ENCODE measurements around the gene NEGR1. TPM values are rescaled to one million over a fixed set of nuclear protein-coding genes. Genes with fewer than 3 reads are reported as not detected.

Gene NEGR1
- total RNA-seq, 1 donor from 2014 or later = 18.1 TPM

DNA sequence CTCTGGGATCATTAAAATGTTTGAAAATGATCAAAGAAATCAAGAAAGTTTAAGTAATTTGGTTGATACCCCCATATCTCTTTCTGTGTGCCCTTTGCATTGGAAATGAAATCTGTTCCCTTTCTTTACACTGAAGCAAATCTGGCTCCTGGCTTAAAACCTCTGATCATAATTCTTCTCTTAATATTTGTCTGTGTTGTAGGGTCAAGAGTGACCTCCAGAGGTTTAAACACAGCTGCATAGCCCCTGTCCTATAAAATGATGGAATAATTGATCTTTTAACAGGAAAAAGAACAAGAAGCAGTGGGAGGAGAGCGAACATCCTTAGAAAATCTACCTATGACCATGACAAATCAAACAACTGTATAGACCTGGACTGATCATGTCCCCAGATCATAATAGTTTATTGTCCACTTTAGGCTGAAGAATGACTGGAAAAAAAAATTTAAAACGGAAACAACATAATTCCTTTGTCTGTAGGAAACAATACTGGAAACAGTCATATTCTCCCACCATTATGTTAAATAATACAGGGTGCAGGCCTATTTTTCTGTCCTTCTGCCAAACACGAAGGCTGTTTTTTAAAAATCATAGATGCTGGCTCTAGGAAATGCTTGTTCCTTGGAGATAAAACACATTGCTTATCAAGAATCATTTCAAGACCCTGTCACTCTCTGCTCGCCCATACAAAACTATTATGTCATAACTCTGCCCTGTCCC lies 184.3 kb downstream of the NEGR1 start:
- Histone ChIP-seq H3K36me3 (no peaks in the 10 kb centered on the region), H3K9me3 (no peaks in the 10 kb centered on the region), H3K4me1 (no peaks in the 10 kb centered on the region), H3K27me3 (ENCODE audit: low read depth) (no peaks in the 10 kb centered on the region), H3K4me3 (no peak overlapping the region), H3K27ac (no peak overlapping the region)
- ATAC-seq (no peak), DNase-seq (no peak)
- intact Hi-C loops (cut with DNase I) = no loop called here
- TF ChIP-seq, protein P1, sequence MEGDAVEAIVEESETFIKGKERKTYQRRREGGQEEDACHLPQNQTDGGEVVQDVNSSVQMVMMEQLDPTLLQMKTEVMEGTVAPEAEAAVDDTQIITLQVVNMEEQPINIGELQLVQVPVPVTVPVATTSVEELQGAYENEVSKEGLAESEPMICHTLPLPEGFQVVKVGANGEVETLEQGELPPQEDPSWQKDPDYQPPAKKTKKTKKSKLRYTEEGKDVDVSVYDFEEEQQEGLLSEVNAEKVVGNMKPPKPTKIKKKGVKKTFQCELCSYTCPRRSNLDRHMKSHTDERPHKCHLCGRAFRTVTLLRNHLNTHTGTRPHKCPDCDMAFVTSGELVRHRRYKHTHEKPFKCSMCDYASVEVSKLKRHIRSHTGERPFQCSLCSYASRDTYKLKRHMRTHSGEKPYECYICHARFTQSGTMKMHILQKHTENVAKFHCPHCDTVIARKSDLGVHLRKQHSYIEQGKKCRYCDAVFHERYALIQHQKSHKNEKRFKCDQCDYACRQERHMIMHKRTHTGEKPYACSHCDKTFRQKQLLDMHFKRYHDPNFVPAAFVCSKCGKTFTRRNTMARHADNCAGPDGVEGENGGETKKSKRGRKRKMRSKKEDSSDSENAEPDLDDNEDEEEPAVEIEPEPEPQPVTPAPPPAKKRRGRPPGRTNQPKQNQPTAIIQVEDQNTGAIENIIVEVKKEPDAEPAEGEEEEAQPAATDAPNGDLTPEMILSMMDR (IDR thresholded peaks at IDR 0.05) = no peak

DNA sequence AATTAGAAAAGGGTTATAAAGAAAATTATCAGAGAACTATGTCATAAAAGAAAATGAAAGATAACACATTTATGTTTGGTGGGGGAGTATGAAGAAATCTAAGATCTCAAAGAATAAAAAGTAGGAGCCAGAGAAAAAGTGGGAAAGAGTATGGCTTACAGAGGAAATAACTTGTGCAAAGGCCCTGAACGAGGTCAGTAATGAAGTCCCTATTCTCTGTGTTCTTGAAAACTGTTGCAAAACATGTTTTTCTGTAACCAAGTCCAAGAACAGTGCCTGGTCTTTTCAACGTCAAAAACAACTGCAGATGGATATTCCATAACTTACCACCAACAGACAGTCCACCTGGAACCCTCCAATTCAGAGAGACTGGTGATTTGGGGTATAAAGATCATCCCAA lies 188.1 kb downstream of the NEGR1 start:
- no peaks in the 10 kb centered on the region for H3K27me3 ChIP-seq (ENCODE audit: low read depth)
- no peak overlapping the region for H3K27ac ChIP-seq
- TF ChIP-seq, protein P1 (IDR thresholded peaks at IDR 0.05) = no peak
- intact Hi-C loops (cut with DNase I) = no loop called here
- ATAC-seq (no peak), DNase-seq (no peak)
- no peaks in the 10 kb centered on the region for H3K4me1 ChIP-seq
- H3K36me3 ChIP-seq = no peaks in the 10 kb centered on the region
- no peaks in the 10 kb centered on the region for H3K9me3 ChIP-seq
- H3K4me3 ChIP-seq = no peak overlapping the region

DNA sequence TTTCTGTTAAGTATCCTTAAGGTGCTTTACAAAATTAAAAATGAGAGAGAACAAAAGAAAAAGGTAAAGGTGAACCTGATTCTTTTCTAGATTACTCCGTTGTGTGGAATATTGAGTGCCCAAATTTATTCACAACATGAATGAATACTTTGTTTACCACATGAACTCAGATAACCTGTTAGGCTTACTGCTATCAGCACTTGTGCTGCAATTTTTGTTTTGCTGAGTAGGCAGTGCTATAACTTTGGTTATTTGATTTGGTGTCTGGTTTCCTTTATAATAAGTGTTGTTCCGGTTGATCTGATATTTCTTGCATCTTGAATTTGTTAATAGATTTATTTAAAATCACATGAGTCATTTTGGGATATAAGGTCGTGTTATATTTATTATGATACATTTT lies 195.9 kb downstream of the NEGR1 start:
- no peak for ATAC-seq
- no peaks in the 10 kb centered on the region for H3K27me3 ChIP-seq (ENCODE audit: low read depth)

DNA sequence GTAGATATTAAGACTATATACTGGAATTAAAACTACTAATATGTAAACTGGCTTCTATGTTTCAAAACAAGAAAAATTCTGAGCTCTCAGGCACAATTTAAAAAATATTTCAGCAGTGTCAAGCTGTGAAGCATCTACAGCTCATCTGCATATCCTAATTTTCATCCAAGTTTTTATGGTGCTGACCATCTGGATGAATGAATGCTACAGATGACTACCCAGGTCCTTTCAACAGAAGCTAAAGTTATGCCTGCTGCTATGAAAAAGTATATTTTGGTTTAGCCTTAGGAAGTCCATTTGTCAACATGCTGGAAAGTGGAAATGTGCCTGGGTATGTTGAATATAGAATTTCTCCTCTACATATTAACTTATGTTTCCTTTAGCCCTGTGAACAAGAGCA lies 206.9 kb downstream of the NEGR1 start:
- intact Hi-C loops (cut with DNase I) = no loop called here
- Histone ChIP-seq H3K4me1 (no peaks in the 10 kb centered on the region), H3K4me3 (no peak overlapping the region), H3K27ac (no peak overlapping the region), H3K27me3 (ENCODE audit: low read depth) (no peaks in the 10 kb centered on the region), H3K9me3 (no peaks in the 10 kb centered on the region), H3K36me3 (no peaks in the 10 kb centered on the region)
- DNase-seq = no peak
- ATAC-seq = no peak
- TF ChIP-seq, protein P1 (IDR thresholded peaks at IDR 0.05) = no peak

More for the DNA sequence above, 195.9 kb downstream of the NEGR1 start:
- intact Hi-C loops (cut with DNase I) = no loop called here
- DNase-seq = no peak
- H3K9me3 ChIP-seq = no peaks in the 10 kb centered on the region
- H3K4me1 ChIP-seq = no peaks in the 10 kb centered on the region
- H3K36me3 ChIP-seq = no peaks in the 10 kb centered on the region
- TF ChIP-seq, protein P1 (IDR thresholded peaks at IDR 0.05) = no peak
- H3K4me3 ChIP-seq = no peak overlapping the region
- no peak overlapping the region for H3K27ac ChIP-seq

DNA sequence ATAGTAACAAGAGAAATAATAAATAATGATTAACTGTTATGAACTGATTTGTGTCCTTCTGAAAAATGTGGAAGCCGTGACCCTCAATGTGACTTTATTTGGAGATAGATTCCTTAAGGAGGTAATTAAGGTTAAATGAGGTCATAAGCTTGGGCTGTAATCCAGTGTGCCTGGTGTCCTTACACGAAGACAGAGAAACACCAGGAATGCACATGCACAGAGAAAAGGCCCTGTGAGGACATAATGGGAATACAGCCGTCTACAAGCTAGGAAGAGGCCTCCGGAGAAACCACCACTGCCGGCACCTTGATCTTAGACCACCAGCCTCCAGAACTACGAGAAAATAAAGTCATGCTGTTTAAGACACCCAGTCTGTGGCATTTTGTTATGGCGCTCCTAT lies 215.9 kb downstream of the NEGR1 start:
- Histone ChIP-seq H3K27ac (no peak overlapping the region), H3K27me3 (ENCODE audit: low read depth) (no peaks in the 10 kb centered on the region), H3K36me3 (no peaks in the 10 kb centered on the region), H3K9me3 (no peaks in the 10 kb centered on the region), H3K4me1 (no peaks in the 10 kb centered on the region), H3K4me3 (no peak overlapping the region)
- ATAC-seq (no peak), DNase-seq (no peak)
- intact Hi-C loops (cut with DNase I) = no loop called here
- TF ChIP-seq, protein P1 (IDR thresholded peaks at IDR 0.05) = no peak
